Stomach (tissue), 4 donors: ENCODE data around the gene AREG.

Experiments used
- POLR2A ChIP-seq, 4 donors: fragments of 450-650 bp; IDR thresholded peaks; one replicate each; pipeline ENCODE4 v1.6.1; 2016; ENCODE audit warnings: antibody characterized with exemption in 4 of 4, control low read depth in 2 of 4, mild to moderate bottlenecking in 1 of 4, moderate library complexity in 1 of 4
- TF ChIP-seq, protein P1 (sequence below), 7 experiments: fragments of 450-650 bp in 4 of 7; fragments of 200-600 bp in 3 of 7; sonication (generic) in 3 of 7; IDR thresholded peaks; one replicate each; pipeline ENCODE4 v1.5.1; 2016 to 2019; ENCODE audit warnings: antibody characterized with exemption in 7 of 7, control low read depth in 2 of 7, mild to moderate bottlenecking in 1 of 7

DNA sequence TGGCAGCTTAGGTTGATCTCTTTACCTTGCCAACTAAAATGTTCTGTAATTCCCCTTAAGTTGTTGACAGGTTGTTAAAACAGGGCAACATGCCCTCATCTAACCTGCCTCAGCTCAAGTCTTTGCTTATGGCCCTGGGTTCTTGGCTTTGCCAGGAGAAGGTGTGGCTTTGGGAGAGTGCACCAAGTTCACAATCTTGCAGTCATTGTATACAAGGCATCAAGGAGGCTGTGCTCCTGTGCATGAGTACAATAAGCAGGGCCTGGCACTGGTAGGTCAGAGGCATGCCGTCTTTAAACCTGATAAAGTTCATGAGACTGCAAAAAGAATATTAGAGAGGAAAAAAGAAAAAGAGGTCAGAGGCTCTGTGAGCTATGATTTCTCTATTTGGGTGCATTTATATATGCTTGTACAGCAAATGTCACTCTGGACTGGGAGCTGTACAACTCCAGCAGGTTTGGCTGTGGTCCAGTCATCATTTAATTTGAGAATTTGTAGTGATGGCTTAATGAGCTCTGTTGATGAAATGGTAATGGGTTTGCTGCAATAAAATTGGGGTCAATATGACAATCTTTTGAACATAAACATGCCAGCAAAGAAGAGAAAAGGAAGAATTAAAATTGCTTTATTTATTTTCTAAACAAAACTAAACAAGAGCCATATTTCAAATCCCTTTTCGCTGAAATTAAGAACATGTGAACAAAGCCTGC is 30.3 kb downstream of the AREG start:
- TF ChIP-seq, protein P1, sequence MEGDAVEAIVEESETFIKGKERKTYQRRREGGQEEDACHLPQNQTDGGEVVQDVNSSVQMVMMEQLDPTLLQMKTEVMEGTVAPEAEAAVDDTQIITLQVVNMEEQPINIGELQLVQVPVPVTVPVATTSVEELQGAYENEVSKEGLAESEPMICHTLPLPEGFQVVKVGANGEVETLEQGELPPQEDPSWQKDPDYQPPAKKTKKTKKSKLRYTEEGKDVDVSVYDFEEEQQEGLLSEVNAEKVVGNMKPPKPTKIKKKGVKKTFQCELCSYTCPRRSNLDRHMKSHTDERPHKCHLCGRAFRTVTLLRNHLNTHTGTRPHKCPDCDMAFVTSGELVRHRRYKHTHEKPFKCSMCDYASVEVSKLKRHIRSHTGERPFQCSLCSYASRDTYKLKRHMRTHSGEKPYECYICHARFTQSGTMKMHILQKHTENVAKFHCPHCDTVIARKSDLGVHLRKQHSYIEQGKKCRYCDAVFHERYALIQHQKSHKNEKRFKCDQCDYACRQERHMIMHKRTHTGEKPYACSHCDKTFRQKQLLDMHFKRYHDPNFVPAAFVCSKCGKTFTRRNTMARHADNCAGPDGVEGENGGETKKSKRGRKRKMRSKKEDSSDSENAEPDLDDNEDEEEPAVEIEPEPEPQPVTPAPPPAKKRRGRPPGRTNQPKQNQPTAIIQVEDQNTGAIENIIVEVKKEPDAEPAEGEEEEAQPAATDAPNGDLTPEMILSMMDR (IDR thresholded peaks at IDR 0.05): no peak
- no peak for TF ChIP-seq POLR2A (IDR thresholded peaks at IDR 0.05)
